GM10847 (cell line): ENCODE data around the gene MAML2.

ENCODE experiments used
- POLR2A ChIP-seq: IDR thresholded peaks from 2 replicates; pipeline ENCODE4 v1.6.1; 2011; ENCODE audit not compliant: insufficient read length; ENCODE audit errors: extremely low read depth

Gene MAML2

GRCh38 chr11:96126917-96127595 lies 215.9 kb downstream of the MAML2 start:
- TF ChIP-seq POLR2A = no peak

- no peak for TF ChIP-seq POLR2A
Observed at GRCh38 chr11:96125400-96125799, 217.6 kb downstream of the MAML2 start.

- TF ChIP-seq POLR2A = no peak
Observed at GRCh38 chr11:96124155-96124554, 218.8 kb downstream of the MAML2 start.

GRCh38 chr11:96123301-96123700 lies 219.7 kb downstream of the MAML2 start:
- TF ChIP-seq POLR2A = no peak

GRCh38 chr11:96122601-96123074 lies 220.4 kb downstream of the MAML2 start:
- no peak for TF ChIP-seq POLR2A

GRCh38 chr11:96119211-96119610 lies 223.8 kb downstream of the MAML2 start:
- TF ChIP-seq POLR2A = no peak

DNA sequence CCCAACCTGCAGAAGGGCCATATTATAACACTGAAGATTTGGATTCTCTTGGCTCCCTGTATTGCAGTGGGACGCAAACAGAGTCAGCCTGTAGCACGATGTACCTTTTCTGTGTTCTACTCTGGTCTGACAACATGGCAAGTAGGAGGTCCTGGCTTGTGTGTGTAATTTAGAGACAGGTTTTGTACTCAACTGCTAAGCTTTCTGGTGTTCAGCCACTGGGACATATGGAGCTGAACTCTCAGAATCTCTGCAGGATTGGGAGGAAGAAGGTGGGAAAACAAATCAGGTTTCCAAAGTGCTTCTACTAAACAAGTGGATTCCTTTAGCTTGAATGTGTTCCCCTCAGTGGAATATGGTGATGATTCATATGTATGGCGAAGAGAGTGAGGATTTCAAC lies 226.6 kb downstream of the MAML2 start:
- TF ChIP-seq POLR2A = no peak

DNA sequence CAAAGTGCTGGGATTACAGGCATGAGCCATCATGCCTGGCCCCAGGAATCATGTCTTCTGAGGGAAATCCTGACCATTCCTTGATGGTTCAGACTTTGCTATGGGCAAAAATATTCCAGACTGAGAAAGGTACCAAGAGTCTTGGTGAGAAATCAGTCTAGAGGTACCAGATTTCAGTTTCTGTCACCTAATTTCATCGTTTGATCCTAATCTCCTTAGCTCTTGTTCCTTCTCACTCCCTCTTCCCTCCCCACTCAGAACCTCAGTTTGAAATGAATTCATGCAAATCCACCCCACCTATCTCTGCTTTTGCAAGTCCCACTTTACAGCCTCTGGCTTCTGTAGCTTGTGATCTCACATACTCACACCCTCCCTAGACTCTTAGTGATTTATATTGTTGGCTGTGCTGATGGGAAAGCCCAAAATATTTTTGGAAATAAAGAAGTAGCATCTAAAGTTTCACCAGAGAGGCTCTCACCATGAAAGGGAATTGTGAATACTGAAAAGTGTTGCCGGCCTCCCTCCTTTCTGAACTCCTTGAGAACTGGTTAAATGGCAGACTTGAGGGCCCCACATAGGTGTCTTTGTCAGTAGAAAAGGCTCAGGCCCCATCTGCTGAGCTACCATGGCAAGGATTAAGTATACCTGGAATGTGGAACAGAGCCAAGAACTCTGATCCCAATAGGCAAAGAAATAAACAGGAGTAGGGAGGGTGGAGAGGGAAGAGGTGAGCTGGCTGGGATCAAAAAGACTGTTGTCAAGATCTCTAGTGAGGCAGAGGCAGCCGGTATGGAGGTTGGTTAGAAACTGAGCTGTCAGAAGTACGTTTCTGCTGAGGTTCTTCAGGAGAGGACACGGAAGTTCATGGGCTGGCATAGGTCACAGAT lies 228.6 kb downstream of the MAML2 start:
- no peak for TF ChIP-seq POLR2A

- TF ChIP-seq POLR2A = no peak
Observed at GRCh38 chr11:96113193-96113681, 229.8 kb downstream of the MAML2 start.

- no peak for TF ChIP-seq POLR2A
Observed at GRCh38 chr11:96112192-96113128, 230.5 kb downstream of the MAML2 start.

DNA sequence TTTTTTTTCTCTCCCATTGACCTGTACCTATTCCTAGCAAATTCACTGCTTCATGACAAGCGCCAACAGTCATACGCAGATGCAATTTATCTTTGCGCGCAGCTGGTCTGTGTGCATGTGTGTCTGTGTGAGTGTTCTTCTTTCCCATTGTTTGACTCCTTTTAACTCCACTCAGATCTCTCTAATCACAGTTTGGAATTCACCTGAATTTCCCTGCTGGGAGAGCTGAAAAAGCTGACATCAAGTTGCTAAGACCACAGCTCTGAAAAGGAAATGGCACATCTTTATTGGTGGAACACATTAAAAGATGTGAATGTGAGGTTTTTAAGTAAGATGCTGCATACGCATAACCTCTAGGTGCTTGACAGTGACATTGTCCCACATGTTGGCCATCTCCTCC lies 231.7 kb downstream of the MAML2 start:
- no peak for TF ChIP-seq POLR2A

- TF ChIP-seq POLR2A = no peak
Observed at GRCh38 chr11:96110302-96110701, 232.7 kb downstream of the MAML2 start.

- TF ChIP-seq POLR2A = no peak
Observed at GRCh38 chr11:96109331-96110030, 233.5 kb downstream of the MAML2 start.

DNA sequence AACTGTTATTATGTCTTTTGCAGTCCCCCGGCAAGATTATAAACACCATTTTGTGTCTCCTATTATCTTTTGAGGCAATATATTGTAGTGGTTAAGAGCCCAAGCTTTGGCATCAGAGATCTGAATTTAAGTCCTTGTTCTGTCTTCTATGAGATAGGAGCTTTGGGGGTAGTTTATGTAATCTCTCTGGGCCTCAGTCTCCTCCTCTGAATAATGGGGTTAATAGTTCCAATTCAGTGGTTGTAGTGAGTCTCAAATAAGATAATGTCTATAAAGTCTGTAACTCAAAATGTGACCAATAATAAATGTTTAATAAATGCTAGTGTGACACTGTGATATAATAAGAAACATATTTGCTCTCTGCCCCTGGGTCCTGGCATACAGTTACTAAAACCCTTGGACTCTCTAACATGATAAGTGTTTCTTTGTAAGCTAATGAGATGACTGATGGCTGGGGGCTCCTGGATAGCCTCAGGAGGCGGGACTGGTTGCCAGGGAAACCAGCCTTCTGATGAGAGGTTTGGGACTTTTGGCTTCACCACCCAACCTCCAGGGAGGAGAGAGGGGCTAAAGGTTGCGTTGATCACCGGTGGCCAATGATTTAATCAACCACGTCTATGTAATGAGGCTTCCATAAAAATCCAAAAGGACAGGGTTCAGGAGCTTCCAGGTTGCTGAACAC lies 235.7 kb downstream of the MAML2 start:
- no peak for TF ChIP-seq POLR2A

DNA sequence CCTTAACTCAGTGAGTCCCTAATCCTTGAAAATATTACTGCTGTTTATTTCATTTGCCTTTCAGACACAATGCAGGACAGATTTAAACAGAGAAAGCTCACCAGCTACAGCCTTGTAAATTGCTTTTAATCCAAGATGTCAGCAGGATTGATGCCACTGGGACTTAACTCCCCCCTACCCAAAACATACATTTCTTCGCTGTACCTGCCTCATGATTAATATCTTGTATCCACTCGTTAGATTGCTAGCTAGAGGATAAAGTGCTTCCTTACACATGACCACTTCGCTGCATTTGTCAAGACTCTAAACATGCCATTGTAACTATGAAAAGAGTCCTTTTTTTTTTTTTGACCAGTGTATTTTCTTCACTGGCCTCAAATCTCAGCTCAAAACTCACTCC lies 236.3 kb downstream of the MAML2 start:
- no peak for TF ChIP-seq POLR2A
